Liver (tissue), 5 donors: ENCODE measurements around the gene IL5RA. TPM values are rescaled to one million over a fixed set of nuclear protein-coding genes. Genes with fewer than 3 reads are reported as not detected.

ENCODE experiments used
- polyA plus RNA-seq, 2 donors: library from polyadenylated mRNA; stranded (reverse) in 1 of 2; unstranded in 1 of 2; fragments of 200-250 nt in 1 of 2; fragments of >200 nt in 1 of 2; fragmentation: Nextera tagmentation in 1 of 2; extraction: Ambion mirVana in 1 of 2; gene quantifications; one replicate each; pipeline versions ENCODE4 v1.2.1 to v1.2.3, GENCODE V29; 2013 to 2015
- small RNA-seq: library from RNA; depleted of rRNA; stranded (forward); fragments of <200 nt; gene quantifications from one replicate; pipeline ENCODE3, GENCODE V24; 2014
- total RNA-seq, 2 donors: library from RNA; depleted of rRNA; stranded (reverse); fragments of >200 nt; gene quantifications; one replicate each; pipeline ENCODE4 v1.2.3, GENCODE V29; 2014
- donor health status: healthy.
- donor health status: healthy.
- donor health status: healthy.

The IL5RA gene
- total and polyA plus RNA-seq, 4 donors = 0.02 to 0.56 (median 0.08) TPM; not detected in 1

Small RNA genes lying within 50 kb of the gene (small RNA-seq; reads per million reads assigned to genes)
- not detected for gene RF00416

Other genes starting within 250 kb of the IL5RA start
- gene TRNT1, start 16.6 kb upstream of the IL5RA start, total RNA-seq = 10 to 100 TPM in 1 of 2 donors, 1 to 10 TPM in 1; 9.2 to 18.2 TPM
- gene TRNT1, start 16.6 kb upstream of the IL5RA start, polyA plus RNA-seq = 10 to 100 TPM in 1 of 2 donors, 1 to 10 TPM in 1; 6.4 to 13.5 TPM
- 10 to 100 TPM; 26.3 to 57.6 TPM for gene CRBN, start 69.3 kb upstream of the IL5RA start, total RNA-seq
- gene CRBN, start 69.3 kb upstream of the IL5RA start, polyA plus RNA-seq = 10 to 100 TPM; 14.0 to 32.5 TPM